HEK293T (cell line): ENCODE results near the gene PARVB.

Experiments
- ARNT ChIP-seq: fragments of 450-650 bp; IDR thresholded peaks from 2 replicates; pipeline ENCODE4 v1.6.1; 2017; ENCODE audit warnings: mild to moderate bottlenecking
- CTBP1 ChIP-seq: fragments of 450-650 bp; IDR thresholded peaks from 2 replicates; pipeline ENCODE4 v1.6.1; 2016; ENCODE audit warnings: borderline replicate concordance
- FOXK2 ChIP-seq: fragments of 450-650 bp; IDR thresholded peaks from 2 replicates; pipeline ENCODE4 v1.6.1; 2016; ENCODE audit warnings: mild to moderate bottlenecking
- L3MBTL2 ChIP-seq: fragments of 450-650 bp; conservative IDR thresholded peaks from 2 replicates; pipeline ENCODE4 v1.6.1; 2016; ENCODE audit warnings: mild to moderate bottlenecking
- NFRKB ChIP-seq: fragments of 450-650 bp; IDR thresholded peaks from 2 replicates; pipeline ENCODE4 v1.6.1; 2016; ENCODE audit warnings: mild to moderate bottlenecking, moderate library complexity
- SUZ12 ChIP-seq: fragments of 450-650 bp; IDR thresholded peaks from 2 replicates; pipeline ENCODE4 v1.6.1; 2016; ENCODE audit warnings: mild to moderate bottlenecking
- TF ChIP-seq, protein P1 (sequence below): fragments of 450-650 bp; IDR thresholded peaks from 2 replicates; pipeline ENCODE4 v1.6.1; 2016

DNA sequence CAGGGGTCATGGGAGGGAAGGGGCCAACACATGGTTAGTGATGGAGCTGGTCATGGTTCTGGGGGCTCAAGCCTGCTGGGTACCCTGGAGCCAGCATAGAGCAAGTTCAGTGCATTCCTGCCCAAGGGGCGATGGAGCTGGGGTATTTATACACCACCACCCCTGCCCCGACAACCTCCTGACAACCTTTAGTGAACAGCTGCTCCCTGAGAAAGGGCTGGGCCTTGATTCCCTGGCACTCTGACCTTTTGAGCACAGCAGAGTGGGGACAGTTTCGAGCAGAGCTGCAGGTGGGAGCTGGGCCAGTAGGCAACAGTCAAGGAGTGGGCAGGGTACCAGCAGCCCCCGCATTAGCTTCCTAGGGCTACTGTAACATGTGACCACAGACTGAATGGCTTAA is 162.6 kb downstream of the PARVB start:
- no peak for TF ChIP-seq FOXK2
- TF ChIP-seq CTBP1, result no peak
- TF ChIP-seq L3MBTL2, result no peak
- TF ChIP-seq, protein P1, sequence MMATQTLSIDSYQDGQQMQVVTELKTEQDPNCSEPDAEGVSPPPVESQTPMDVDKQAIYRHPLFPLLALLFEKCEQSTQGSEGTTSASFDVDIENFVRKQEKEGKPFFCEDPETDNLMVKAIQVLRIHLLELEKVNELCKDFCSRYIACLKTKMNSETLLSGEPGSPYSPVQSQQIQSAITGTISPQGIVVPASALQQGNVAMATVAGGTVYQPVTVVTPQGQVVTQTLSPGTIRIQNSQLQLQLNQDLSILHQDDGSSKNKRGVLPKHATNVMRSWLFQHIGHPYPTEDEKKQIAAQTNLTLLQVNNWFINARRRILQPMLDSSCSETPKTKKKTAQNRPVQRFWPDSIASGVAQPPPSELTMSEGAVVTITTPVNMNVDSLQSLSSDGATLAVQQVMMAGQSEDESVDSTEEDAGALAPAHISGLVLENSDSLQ, result no peak
- no peak for TF ChIP-seq NFRKB
- no peak for TF ChIP-seq ARNT
- TF ChIP-seq SUZ12, result no peak
